ENCODE results near the gene PIK3R1. TPM values are rescaled to one million over a fixed set of nuclear protein-coding genes. Genes with fewer than 3 reads are reported as not detected.

The PIK3R1 gene
- total and polyA plus RNA-seq, 7 donors: 29.7 to 155 (median 102) TPM

- 52 to 73% (median 57%) methylated on average over 3 of the region's 3 CpGs for WGBS, 3 donors
- Histone ChIP-seq H3K36me3 (ENCODE audit: insufficient read depth in 1 of 2, low read depth in 1 of 2) (peaks cover 0 to 41% of the 10 kb centered on the region in 2 donors), H3K4me1 (peaks cover 36% of the 10 kb centered on the region), H3K27ac (peak overlapping the region; percentile 95), H3K27me3 (ENCODE audit: insufficient read depth in 3 of 3, low read length in 2 of 3) (no peaks in the 10 kb centered on the region), H3K9me3 (no peaks in the 10 kb centered on the region), H3K4me3 (peak overlapping the region; percentile 77)
- ATAC-seq (no peak), DNase-seq (no peak)
- TF ChIP-seq CTCF (IDR thresholded peaks at IDR 0.05): no peak
- intact Hi-C loops (cut with DNase I): loop anchor here in 1 of 2 donors (5.0 kb wide), 2 partner anchors 51 to 526 kb away; no protein-coding TSS in a partner anchor
Observed at GRCh38 chr5:68290847-68291246, 75.3 kb downstream of the PIK3R1 start.

GRCh38 chr5:68292316-68292715, 76.8 kb downstream of the PIK3R1 start:
- intact Hi-C loops (cut with DNase I): loop anchor here in 1 of 2 donors (5.0 kb wide), 2 partner anchors 50 to 525 kb away; no protein-coding TSS in a partner anchor
- peaks cover 7 to 55% of the 10 kb centered on the region in 2 donors for H3K36me3 ChIP-seq (ENCODE audit: insufficient read depth in 1 of 2, low read depth in 1 of 2)
- peak overlapping the region; percentile 77 for H3K4me3 ChIP-seq
- peak overlapping the region; percentile 95 for H3K27ac ChIP-seq
- WGBS, 3 donors: 17 to 28% (median 20%) methylated on average over 3 of the region's 3 CpGs
- DNase-seq (no peak), ATAC-seq (no peak)
- no peaks in the 10 kb centered on the region for H3K27me3 ChIP-seq (ENCODE audit: insufficient read depth in 3 of 3, low read length in 2 of 3)
- no peaks in the 10 kb centered on the region for H3K9me3 ChIP-seq
- TF ChIP-seq CTCF (IDR thresholded peaks at IDR 0.05): no peak
- peaks cover 21% of the 10 kb centered on the region for H3K4me1 ChIP-seq

DNA sequence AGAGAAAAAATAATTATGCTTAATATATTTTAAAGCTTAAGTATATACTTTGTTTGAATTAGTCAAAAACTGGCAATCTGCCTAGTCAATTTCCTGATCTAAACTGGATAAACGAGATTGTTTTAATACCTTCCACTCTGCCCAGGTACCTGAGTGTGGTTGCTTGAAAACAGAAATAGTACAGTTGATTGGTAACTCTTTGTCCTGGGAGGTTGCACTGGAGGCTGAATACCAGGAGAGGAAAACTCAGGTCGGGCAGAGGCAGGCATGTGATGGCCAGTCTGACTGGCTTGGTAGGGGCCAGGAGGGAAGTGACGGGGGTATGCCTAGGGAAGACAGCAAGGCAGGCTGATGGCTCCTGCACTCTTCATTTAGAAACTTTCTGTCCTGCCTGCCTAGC, 80.2 kb downstream of the PIK3R1 start:
- TF ChIP-seq CTCF (IDR thresholded peaks at IDR 0.05): no peak
- Histone ChIP-seq H3K27me3 (ENCODE audit: insufficient read depth in 3 of 3, low read length in 2 of 3) (no peaks in the 10 kb centered on the region), H3K9me3 (no peaks in the 10 kb centered on the region), H3K36me3 (ENCODE audit: insufficient read depth in 1 of 2, low read depth in 1 of 2) (peaks cover 8 to 83% of the 10 kb centered on the region in 2 donors), H3K4me1 (peaks cover 16% of the 10 kb centered on the region), H3K27ac (no peak overlapping the region), H3K4me3 (no peak overlapping the region)
- 70 to 93% (median 74%) methylated on average over 3 of the region's 3 CpGs for WGBS, 3 donors
- intact Hi-C loops (cut with DNase I): no loop called here
- DNase-seq (no peak), ATAC-seq (no peak)

DNA sequence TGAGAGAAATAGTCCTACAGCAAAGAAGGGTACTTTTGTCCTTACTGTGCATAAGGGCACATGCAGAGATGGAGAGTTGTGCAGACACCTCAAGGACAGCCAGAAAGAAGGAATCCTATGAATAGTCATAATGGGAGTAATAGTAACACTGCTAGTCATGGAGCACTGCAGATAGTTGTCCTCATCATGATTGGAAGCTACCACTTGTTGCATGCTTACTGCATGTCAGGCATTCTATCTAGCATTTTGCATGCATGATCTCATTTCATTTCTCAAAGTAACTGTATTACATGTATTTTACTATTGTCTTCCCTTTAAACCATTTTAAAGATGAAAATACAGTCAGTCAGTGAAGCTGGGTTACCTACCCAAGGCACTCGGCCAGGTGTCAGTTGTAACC, 81.3 kb downstream of the PIK3R1 start:
- no peak overlapping the region for H3K27ac ChIP-seq
- DNase-seq (no peak), ATAC-seq (peak in 1 of 4 donors; percentile 21)
- H3K9me3 ChIP-seq: no peaks in the 10 kb centered on the region
- H3K27me3 ChIP-seq (ENCODE audit: insufficient read depth in 3 of 3, low read length in 2 of 3): no peaks in the 10 kb centered on the region
- peaks cover 8 to 82% of the 10 kb centered on the region in 2 donors for H3K36me3 ChIP-seq (ENCODE audit: insufficient read depth in 1 of 2, low read depth in 1 of 2)
- peaks cover 10% of the 10 kb centered on the region for H3K4me1 ChIP-seq
- WGBS, 3 donors: 81 to 96% (median 87%) methylated on average over 1 of the region's 1 CpG
- intact Hi-C loops (cut with DNase I): no loop called here
- no peak for TF ChIP-seq CTCF (IDR thresholded peaks at IDR 0.05)
- no peak overlapping the region for H3K4me3 ChIP-seq

DNA sequence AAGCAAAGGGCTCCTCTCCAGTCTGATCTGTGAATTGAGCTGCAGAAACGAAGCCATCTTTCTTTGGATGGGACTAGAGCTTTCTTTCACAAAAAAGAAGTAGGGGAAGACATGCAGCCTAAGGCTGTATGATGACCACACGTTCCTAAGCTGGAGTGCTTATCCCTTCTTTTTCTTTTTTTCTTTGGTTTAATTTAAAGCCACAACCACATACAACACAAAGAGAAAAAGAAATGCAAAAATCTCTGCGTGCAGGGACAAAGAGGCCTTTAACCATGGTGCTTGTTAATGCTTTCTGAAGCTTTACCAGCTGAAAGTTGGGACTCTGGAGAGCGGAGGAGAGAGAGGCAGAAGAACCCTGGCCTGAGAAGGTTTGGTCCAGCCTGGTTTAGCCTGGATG, 82.1 kb downstream of the PIK3R1 start:
- intact Hi-C loops (cut with DNase I): no loop called here
- peaks cover 4% of the 10 kb centered on the region for H3K4me1 ChIP-seq
- 80 to 86% (median 83%) methylated on average over 4 of the region's 4 CpGs for WGBS, 3 donors
- no peak overlapping the region for H3K4me3 ChIP-seq
- no peak for TF ChIP-seq CTCF (IDR thresholded peaks at IDR 0.05)
- H3K9me3 ChIP-seq: no peaks in the 10 kb centered on the region
- no peak for DNase-seq
- no peak overlapping the region for H3K27ac ChIP-seq
- H3K27me3 ChIP-seq (ENCODE audit: insufficient read depth in 3 of 3, low read length in 2 of 3): no peaks in the 10 kb centered on the region
- ATAC-seq: no peak
- H3K36me3 ChIP-seq (ENCODE audit: insufficient read depth in 1 of 2, low read depth in 1 of 2): peaks cover 8 to 74% of the 10 kb centered on the region in 2 donors
